Vagina (tissue), 2 donors: Measurements from ENCODE around the gene RIMS3.

Source experiments
- POLR2A ChIP-seq, 2 donors: fragments of 450-650 bp; IDR thresholded peaks; one replicate each; pipeline ENCODE4 v1.6.1; 2017; ENCODE audit warnings: antibody characterized with exemption in 2 of 2, mild to moderate bottlenecking in 2 of 2, moderate library complexity in 2 of 2
- TF ChIP-seq, protein P1 (sequence below), 3 experiments: fragments of 450-650 bp in 2 of 3; fragments of 200-600 bp in 1 of 3; sonication (generic) in 1 of 3; IDR thresholded peaks; one replicate each; pipeline ENCODE4 v1.5.1; 2017 to 2019; ENCODE audit warnings: antibody characterized with exemption in 3 of 3, mild to moderate bottlenecking in 2 of 3, moderate library complexity in 2 of 3

DNA sequence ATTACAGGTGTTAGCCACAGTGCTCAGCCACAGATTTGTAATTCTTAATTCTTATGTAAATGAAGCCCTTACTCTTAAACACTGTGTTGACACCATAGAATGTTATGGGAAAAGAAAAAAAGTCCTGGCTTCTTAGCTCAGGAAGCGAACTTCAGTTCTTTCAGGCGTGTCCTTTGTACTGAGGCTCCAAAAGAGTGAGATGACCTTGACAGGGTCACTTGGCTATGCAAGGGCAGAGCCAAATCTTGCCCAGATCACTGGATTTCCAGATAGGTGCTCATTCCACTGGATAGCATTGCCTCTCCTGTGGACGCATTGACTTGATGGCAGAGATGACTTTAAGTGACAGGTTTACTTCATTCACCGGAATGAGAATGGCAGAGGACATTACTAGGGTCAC lies 30.8 kb upstream of the RIMS3 start:
- TF ChIP-seq, protein P1, sequence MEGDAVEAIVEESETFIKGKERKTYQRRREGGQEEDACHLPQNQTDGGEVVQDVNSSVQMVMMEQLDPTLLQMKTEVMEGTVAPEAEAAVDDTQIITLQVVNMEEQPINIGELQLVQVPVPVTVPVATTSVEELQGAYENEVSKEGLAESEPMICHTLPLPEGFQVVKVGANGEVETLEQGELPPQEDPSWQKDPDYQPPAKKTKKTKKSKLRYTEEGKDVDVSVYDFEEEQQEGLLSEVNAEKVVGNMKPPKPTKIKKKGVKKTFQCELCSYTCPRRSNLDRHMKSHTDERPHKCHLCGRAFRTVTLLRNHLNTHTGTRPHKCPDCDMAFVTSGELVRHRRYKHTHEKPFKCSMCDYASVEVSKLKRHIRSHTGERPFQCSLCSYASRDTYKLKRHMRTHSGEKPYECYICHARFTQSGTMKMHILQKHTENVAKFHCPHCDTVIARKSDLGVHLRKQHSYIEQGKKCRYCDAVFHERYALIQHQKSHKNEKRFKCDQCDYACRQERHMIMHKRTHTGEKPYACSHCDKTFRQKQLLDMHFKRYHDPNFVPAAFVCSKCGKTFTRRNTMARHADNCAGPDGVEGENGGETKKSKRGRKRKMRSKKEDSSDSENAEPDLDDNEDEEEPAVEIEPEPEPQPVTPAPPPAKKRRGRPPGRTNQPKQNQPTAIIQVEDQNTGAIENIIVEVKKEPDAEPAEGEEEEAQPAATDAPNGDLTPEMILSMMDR (IDR thresholded peaks at IDR 0.05) = no peak
- TF ChIP-seq POLR2A (IDR thresholded peaks at IDR 0.05) = no peak
